Cardiac septum (tissue), 1 donor: ENCODE measurements around the gene OTOP2. TPM values are rescaled to one million over a fixed set of nuclear protein-coding genes. Genes with fewer than 3 reads are reported as not detected.
"Not testable (repeated sequence)": the region's sequence is repeated elsewhere in the genome, so short reads cannot be mapped to it uniquely, and the experiment has no call there.

ENCODE experiments used
- DNase-seq: peaks from one replicate; pipeline ENCODE4 v3.0.0-alpha.2; 2020; ENCODE audit warnings: low spot score
- intact Hi-C: fragments of 100-400 bp; cut with DNase I; formaldehyde crosslinking; loops from one replicate; pipeline ENCODE4 v1.14.0; 2022
- total RNA-seq: library from RNA; stranded (reverse); fragmentation: NEBNext Ultra II Directional; extraction: Animal tissue kit (Norgen Biotek cat#: 25700); gene quantifications from one replicate; pipeline ENCODE4 v1.2.1, GENCODE V29; 2021
- donor health status: DM: no; HTN: no; CAD: no.

Gene OTOP2
- total RNA-seq, 1 donor from 2014 or later, result not detected

- intact Hi-C loops, result no loop called here
- no peak for DNase-seq
These were observed 25.6 kb upstream of the OTOP2 start for GRCh38 chr17:74898376-74898946.

DNA sequence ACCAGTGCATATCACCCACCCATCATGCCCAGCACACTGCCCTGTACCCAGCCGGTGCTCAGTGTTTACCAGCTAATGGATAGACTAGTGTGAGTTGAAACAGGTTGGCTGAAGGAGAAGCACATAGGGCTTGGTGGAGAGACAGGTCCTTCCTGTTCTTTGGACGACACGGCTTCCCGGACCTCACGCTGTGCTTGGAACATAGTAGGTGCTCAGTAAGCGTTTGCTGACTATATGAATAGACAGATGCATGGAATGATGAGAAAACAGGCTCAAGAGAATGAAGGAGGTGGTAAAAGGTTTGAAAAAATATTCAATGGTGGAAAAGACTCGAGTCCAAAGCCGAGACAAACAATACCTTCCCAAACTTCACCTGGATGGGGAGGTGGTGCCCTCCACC is 23.9 kb upstream of the OTOP2 start:
- intact Hi-C loops, result no loop called here
- DNase-seq, result no peak

- intact Hi-C loops, result no loop called here
- DNase-seq, result no peak
These were observed 22.5 kb upstream of the OTOP2 start for GRCh38 chr17:74901353-74902135.

GRCh38 chr17:74903034-74903433 is 21.0 kb upstream of the OTOP2 start:
- no peak for DNase-seq
- intact Hi-C loops, result no loop called here

DNA sequence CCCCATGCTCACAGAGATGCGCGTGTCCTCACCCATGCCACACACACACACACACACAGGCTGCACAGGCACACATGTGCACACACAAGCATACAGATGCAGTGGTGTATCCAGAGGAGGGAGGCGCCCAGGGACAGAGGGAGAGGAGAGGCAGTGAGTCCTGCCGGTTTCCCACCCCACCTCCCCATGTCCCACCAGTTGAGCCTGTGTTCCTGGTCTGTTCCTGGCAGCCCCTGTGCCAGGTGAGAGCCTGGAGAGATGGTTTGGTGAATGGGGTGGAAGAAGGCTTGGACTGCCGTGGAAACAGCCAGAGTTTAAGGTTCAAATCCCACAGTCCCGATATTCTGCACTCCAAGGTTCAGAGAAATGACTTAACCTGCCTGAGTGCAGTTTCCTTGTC is 20.4 kb upstream of the OTOP2 start:
- intact Hi-C loops, result no loop called here
- no peak for DNase-seq

GRCh38 chr17:74904687-74905409 is 19.2 kb upstream of the OTOP2 start:
- intact Hi-C loops, result no loop called here
- no peak for DNase-seq

GRCh38 chr17:74906214-74906793 is 17.8 kb upstream of the OTOP2 start:
- intact Hi-C loops, DNase-seq: not testable (repeated sequence)

DNA sequence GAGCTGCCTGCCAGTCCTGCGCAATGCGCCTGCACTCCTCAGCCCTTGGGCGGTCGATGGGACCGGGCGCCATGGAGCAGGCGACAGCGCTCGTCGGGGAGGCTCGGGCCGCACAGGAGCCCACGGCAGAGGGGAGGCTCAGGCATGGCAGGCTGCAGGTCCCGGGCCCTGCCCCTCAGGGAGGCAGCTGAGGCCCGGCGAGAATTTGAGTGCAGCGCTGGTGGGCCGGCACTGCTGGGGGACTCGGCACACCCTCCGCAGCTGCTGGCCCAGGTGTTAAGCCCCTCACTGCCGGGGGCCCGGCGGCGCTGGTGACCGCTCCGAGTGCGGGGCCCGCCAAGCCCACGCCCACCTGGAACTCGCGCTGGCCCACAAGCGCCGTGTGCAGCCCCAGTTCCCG is 17.1 kb upstream of the OTOP2 start:
- DNase-seq, result no peak
- intact Hi-C loops, result no loop called here

DNA sequence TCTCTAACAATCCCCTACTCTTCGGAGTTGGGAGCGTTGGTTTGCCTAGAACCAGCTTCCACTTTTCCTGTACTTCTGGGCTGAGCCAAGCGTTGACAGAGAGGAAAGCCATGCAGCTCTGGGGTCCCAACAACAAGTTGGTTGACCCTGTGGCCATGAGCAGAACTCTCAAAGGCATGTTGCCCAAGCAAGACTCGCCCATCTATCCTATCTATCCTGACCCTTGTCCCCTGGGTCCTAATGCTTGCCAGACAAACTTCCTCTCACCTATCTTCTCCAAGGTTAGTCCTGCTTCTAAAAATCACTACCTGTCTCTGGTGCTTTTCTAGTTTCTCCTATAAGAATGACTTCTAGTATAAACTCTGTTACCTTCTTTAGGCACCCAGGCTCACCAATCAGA is 15.0 kb upstream of the OTOP2 start:
- intact Hi-C loops, DNase-seq: not testable (repeated sequence)

DNA sequence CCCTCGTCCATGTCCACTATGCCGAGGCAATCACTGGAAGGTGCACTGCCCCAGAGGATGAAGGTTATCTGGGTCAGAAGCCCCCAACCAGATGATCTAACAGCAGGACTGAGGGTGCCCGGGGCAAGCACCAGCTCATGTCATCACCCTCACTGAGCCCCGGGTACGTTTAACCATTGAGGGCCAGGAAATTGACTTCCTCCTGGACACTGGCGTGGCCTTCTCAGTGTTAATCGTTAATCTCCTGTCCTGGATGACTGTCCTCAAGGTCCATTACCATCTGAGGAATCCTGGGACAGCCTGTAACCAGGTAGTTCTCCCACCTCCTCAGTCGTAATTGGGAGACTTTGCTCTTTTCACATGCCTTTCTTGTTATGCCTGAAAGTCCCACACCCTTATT is 12.7 kb upstream of the OTOP2 start:
- intact Hi-C loops, DNase-seq: not testable (repeated sequence)

DNA sequence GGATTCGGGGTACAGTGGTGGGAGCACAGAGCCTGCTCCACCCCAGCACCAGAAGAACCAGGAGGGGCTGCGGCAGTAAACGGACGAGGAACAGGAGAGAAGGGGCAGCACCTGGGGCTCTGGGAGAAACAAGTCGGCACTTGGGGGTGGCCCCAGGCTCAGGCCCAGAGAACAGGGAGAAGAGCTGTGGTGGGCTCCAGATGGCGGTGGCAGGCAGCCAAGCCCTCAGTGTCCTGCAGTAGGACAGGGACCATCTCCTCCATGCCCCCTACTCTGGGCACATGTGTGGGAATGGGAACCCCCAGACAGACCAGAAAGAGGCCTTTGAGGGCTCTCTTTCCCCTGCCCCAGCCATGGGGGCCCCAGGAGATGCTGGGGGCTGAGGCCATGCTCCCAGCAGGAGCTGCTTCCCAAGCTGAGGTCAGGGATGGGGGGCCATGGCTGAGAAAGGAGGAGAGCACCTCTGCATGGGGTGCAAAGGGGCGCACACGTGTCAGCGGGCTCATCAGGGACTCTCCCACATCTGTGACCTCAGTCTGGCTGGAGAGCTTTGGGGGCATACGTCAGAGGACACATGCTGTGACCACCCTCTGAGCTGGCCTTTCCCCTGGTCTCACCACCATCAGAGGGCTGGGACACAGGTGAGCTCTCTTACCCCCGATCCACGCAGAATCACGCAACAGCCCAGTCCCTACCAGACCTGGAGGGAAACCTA is 7.8 kb upstream of the OTOP2 start:
- intact Hi-C loops, result no loop called here
- no peak for DNase-seq

DNA sequence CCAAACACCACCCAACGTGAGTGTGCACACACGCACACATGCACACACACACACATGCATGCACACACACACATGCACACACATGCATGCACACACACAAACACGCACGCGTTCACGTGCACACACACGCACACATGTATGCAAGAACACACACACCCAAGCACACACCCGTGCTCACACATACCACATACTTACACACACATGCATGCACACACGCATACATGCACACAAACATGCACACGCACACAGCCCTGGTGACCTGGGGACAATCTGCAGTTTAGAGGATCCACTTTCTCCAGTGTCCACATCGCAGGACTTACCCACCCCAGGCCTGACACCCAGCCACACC is 7.2 kb upstream of the OTOP2 start:
- DNase-seq, result no peak
- intact Hi-C loops, result no loop called here

DNA sequence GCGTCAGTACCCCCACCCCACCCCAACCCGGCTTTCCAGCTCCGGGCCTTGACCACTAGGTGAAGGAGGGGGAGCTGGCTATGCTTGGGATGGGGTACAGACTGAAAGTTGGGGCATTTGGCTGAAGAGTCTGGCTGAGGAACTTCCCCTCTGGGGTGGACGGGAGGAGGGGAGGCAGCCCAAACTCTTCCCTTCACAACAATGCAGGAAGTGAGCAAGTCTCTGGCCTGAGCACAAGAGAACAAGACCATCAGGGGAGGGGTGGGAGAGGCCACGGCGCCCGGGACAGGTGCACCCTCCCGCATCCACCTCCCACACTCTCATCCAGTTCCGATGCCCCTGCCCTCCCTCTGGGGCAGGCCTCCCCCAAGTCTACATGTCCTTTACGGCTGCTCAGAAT is 6.6 kb upstream of the OTOP2 start:
- DNase-seq, result no peak
- intact Hi-C loops, result no loop called here

DNA sequence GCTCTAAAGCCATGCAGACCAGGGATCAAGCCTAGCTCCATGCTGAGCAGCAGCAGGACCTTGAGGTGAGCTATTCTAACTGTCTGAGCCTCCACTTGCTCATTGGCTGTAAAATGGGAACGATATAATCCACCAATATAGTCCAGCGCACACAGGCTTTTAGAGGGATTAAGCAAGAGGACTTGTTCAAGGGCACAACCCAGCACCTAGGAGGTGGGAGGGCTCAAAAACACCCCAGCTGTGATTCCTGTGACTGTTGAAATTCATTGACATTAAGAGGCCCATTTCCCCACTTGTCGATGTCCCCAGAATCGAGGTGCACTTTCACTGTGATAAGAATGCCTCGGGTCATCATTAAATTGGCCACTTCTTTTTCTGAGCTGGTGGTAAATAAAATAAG is 5.2 kb upstream of the OTOP2 start:
- no peak for DNase-seq
- intact Hi-C loops, result no loop called here

DNA sequence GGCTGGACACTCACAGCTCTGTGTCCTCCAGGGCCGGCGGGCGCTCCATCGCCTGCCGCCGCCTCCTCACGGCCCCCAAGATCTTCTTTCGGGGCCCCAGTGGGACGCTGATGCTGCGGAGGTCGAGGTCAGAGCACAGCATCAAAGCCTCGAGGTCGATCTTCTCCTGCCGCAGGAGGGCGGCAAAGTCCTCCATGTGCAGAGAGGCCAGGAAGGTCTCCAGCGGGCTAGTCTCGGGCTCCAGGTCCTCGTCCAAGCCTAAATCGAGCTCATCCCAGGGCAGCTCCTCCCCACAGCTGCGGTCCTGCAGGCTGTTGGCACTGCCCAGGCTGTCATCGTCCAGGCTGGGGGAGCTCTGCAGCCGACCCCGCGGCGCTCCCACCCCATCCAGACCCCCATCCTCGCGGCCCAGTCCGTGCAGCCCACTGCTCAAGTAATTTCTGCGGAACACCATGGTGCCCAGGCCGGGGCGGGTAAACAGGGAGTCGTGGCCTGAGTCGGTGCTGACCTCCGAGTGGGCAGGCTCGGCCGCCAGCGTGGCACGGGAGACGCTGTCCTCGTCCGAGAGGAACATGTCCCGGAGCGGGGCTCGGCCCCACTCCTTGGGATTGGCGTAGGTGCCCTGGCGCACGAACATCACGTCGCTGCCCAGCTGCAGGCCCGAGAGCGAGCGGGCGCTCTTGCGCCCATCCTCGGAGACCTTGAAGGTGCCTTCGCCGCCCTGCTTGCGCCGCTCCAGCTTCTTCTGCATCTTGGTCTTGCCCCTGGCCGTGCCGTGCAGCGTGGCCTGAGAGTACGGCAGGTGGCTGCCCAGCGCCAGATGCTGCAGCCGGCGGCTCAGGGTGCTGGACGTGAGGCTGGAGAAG is 4.4 kb upstream of the OTOP2 start:
- DNase-seq, result no peak
- intact Hi-C loops, result no loop called here

GRCh38 chr17:74920306-74920620 is 3.8 kb upstream of the OTOP2 start:
- no peak for DNase-seq
- intact Hi-C loops, result no loop called here

- no peak for DNase-seq
- intact Hi-C loops, result no loop called here
These were observed 3.4 kb upstream of the OTOP2 start for GRCh38 chr17:74920642-74921025.

DNA sequence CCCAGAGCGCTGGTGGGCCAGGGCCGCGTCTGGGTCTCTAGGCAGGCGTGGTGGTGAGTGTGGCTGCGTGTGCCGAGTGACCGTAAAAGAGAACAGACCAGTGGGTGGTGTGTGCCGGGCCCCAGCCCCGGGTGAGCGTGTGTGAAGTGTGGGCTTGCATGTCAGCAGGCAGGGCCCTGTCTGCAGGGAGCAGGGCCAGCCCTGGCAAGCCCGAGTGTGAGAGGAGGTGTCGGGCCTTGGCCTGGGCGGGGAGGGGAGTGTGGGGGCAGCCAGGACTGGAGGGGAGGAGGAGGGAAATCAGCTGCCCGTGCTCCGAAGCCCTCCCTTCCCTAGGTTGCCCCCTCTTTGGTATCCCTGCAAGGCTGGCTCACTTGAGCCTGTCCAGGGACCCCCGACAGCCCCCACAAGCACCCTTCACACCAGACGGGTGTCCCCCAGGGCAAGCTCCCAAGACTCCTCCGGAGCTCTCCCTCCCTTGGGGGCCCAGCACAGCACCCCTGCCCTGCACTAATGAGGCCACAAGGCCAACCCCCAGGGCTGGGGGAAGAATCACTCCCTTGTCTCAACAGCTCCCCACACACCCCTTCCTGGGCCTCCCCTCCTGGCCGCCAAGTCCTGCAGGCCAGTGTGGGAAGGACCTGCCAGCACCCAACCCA is 2.9 kb upstream of the OTOP2 start:
- no peak for DNase-seq
- intact Hi-C loops, result no loop called here

- DNase-seq, result no peak
- intact Hi-C loops, result no loop called here
These were observed 2.3 kb upstream of the OTOP2 start for GRCh38 chr17:74921769-74922168.
